Measurements from ENCODE around the gene TTC3.

DNA sequence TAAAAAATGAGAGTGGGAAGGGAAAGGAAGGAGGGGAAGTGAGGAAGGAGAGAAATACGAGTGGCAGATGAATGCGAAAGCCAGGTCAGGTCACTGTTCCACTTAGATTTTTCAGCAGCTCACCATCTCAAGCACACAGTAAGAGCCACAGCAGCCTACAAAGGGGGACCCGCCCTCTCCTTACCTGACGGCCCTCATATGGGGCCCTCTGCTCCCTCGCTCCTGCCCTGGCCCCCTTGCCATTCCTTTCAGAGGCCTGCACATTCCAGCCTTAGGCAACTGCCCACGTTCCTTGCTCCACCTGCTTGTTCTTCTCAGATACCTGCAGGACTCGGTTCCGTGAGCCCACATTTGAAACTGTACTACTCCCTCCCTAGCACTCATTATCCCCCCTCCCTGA lies 172.1 kb downstream of the TTC3 start:
- TF ChIP-seq, protein P1, sequence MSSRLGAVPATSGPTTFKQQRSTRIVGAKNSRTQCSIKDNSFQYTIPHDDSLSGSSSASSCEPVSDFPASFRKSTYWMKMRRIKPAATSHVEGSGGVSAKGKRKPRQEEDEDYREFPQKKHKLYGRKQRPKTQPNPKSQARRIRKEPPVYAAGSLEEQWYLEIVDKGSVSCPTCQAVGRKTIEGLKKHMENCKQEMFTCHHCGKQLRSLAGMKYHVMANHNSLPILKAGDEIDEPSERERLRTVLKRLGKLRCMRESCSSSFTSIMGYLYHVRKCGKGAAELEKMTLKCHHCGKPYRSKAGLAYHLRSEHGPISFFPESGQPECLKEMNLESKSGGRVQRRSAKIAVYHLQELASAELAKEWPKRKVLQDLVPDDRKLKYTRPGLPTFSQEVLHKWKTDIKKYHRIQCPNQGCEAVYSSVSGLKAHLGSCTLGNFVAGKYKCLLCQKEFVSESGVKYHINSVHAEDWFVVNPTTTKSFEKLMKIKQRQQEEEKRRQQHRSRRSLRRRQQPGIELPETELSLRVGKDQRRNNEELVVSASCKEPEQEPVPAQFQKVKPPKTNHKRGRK (CRISPR knock-in tag; IDR thresholded peaks at IDR 0.05; ENCODE audit: borderline replicate concordance) = no peak
- TF ChIP-seq, protein P2, sequence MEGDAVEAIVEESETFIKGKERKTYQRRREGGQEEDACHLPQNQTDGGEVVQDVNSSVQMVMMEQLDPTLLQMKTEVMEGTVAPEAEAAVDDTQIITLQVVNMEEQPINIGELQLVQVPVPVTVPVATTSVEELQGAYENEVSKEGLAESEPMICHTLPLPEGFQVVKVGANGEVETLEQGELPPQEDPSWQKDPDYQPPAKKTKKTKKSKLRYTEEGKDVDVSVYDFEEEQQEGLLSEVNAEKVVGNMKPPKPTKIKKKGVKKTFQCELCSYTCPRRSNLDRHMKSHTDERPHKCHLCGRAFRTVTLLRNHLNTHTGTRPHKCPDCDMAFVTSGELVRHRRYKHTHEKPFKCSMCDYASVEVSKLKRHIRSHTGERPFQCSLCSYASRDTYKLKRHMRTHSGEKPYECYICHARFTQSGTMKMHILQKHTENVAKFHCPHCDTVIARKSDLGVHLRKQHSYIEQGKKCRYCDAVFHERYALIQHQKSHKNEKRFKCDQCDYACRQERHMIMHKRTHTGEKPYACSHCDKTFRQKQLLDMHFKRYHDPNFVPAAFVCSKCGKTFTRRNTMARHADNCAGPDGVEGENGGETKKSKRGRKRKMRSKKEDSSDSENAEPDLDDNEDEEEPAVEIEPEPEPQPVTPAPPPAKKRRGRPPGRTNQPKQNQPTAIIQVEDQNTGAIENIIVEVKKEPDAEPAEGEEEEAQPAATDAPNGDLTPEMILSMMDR (IDR thresholded peaks at IDR 0.05) = no peak
- TF ChIP-seq ZNF416 (CRISPR knock-in tag; IDR thresholded peaks at IDR 0.05) (no peak), SOX15 (CRISPR knock-in tag; IDR thresholded peaks at IDR 0.05) (no peak), CBFB (CRISPR knock-in tag; IDR thresholded peaks at IDR 0.05; ENCODE audit: low read depth) (no peak)
- TF ChIP-seq, protein P3, sequence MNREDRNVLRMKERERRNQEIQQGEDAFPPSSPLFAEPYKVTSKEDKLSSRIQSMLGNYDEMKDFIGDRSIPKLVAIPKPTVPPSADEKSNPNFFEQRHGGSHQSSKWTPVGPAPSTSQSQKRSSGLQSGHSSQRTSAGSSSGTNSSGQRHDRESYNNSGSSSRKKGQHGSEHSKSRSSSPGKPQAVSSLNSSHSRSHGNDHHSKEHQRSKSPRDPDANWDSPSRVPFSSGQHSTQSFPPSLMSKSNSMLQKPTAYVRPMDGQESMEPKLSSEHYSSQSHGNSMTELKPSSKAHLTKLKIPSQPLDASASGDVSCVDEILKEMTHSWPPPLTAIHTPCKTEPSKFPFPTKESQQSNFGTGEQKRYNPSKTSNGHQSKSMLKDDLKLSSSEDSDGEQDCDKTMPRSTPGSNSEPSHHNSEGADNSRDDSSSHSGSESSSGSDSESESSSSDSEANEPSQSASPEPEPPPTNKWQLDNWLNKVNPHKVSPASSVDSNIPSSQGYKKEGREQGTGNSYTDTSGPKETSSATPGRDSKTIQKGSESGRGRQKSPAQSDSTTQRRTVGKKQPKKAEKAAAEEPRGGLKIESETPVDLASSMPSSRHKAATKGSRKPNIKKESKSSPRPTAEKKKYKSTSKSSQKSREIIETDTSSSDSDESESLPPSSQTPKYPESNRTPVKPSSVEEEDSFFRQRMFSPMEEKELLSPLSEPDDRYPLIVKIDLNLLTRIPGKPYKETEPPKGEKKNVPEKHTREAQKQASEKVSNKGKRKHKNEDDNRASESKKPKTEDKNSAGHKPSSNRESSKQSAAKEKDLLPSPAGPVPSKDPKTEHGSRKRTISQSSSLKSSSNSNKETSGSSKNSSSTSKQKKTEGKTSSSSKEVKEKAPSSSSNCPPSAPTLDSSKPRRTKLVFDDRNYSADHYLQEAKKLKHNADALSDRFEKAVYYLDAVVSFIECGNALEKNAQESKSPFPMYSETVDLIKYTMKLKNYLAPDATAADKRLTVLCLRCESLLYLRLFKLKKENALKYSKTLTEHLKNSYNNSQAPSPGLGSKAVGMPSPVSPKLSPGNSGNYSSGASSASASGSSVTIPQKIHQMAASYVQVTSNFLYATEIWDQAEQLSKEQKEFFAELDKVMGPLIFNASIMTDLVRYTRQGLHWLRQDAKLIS (CRISPR knock-in tag; IDR thresholded peaks at IDR 0.05; ENCODE audit: borderline replicate concordance) = no peak
- TF ChIP-seq, protein P4, sequence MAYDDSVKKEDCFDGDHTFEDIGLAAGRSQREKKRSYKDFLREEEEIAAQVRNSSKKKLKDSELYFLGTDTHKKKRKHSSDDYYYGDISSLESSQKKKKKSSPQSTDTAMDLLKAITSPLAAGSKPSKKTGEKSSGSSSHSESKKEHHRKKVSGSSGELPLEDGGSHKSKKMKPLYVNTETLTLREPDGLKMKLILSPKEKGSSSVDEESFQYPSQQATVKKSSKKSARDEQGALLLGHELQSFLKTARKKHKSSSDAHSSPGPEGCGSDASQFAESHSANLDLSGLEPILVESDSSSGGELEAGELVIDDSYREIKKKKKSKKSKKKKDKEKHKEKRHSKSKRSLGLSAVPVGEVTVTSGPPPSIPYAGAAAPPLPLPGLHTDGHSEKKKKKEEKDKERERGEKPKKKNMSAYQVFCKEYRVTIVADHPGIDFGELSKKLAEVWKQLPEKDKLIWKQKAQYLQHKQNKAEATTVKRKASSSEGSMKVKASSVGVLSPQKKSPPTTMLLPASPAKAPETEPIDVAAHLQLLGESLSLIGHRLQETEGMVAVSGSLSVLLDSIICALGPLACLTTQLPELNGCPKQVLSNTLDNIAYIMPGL (CRISPR knock-in tag; IDR thresholded peaks at IDR 0.05) = no peak
- TF ChIP-seq, protein P5, sequence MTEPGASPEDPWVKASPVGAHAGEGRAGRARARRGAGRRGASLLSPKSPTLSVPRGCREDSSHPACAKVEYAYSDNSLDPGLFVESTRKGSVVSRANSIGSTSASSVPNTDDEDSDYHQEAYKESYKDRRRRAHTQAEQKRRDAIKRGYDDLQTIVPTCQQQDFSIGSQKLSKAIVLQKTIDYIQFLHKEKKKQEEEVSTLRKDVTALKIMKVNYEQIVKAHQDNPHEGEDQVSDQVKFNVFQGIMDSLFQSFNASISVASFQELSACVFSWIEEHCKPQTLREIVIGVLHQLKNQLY (CRISPR knock-in tag; IDR thresholded peaks at IDR 0.05) = no peak
- TF ChIP-seq, protein P6, sequence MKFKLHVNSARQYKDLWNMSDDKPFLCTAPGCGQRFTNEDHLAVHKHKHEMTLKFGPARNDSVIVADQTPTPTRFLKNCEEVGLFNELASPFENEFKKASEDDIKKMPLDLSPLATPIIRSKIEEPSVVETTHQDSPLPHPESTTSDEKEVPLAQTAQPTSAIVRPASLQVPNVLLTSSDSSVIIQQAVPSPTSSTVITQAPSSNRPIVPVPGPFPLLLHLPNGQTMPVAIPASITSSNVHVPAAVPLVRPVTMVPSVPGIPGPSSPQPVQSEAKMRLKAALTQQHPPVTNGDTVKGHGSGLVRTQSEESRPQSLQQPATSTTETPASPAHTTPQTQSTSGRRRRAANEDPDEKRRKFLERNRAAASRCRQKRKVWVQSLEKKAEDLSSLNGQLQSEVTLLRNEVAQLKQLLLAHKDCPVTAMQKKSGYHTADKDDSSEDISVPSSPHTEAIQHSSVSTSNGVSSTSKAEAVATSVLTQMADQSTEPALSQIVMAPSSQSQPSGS (CRISPR knock-in tag; IDR thresholded peaks at IDR 0.05; ENCODE audit: borderline replicate concordance, low read depth) = no peak
- TF ChIP-seq, protein P7, sequence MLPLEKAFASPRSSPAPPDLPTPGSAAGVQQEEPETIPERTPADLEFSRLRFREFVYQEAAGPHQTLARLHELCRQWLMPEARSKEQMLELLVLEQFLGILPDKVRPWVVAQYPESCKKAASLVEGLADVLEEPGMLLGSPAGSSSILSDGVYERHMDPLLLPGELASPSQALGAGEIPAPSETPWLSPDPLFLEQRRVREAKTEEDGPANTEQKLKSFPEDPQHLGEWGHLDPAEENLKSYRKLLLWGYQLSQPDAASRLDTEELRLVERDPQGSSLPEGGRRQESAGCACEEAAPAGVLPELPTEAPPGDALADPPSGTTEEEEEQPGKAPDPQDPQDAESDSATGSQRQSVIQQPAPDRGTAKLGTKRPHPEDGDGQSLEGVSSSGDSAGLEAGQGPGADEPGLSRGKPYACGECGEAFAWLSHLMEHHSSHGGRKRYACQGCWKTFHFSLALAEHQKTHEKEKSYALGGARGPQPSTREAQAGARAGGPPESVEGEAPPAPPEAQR (CRISPR knock-in tag; IDR thresholded peaks at IDR 0.05) = no peak
- TF ChIP-seq, protein P8, sequence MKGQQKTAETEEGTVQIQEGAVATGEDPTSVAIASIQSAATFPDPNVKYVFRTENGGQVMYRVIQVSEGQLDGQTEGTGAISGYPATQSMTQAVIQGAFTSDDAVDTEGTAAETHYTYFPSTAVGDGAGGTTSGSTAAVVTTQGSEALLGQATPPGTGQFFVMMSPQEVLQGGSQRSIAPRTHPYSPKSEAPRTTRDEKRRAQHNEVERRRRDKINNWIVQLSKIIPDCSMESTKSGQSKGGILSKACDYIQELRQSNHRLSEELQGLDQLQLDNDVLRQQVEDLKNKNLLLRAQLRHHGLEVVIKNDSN (CRISPR knock-in tag; IDR thresholded peaks at IDR 0.05) = no peak

Measured in WTC11 (cell line).